Panc1 (cell line): ENCODE results near the gene KMT2B. TPM values are rescaled to one million over a fixed set of nuclear protein-coding genes. Genes with fewer than 3 reads are reported as not detected.

ENCODE experiments used
- ATAC-seq: fragments of 200-7000 bp; cut with Tn5 transposase; 2 replicates; pipeline ENCODE4 v1.9.1; 2020; ENCODE audit warnings: mild to moderate bottlenecking, moderate library complexity
- BruUV-seq: library from RNA; stranded (reverse); fragments of 400-500 nt; replicated peaks from 2 replicates; lab custom pipeline; 2021; lab: Mats Ljungman, UMichigan
- CTCF ChIA-PET: fragments of 300-600 bp; sonication (Branson Sonifier 250); formaldehyde crosslinking; loops from one replicate; lab custom pipeline; 2022; ENCODE audit warnings: antibody characterized with exemption; lab: Charles Lee
- POLR2A ChIA-PET: fragments of 300-600 bp; sonication (Branson Sonifier 250); formaldehyde crosslinking; loops from one replicate; lab custom pipeline; 2022; ENCODE audit warnings: antibody characterized with exemption; lab: Charles Lee
- DNase-seq: peaks from one replicate; pipeline ENCODE4 v3.0.0-alpha.2; 2010; ENCODE audit warnings: low read depth, low spot score
- H3K27ac ChIP-seq: 2 replicates; pipeline ENCODE4 v1.5.1; 2011; ENCODE audit warnings: mild to moderate bottlenecking, low read length, inconsistent platforms
- H3K27me3 ChIP-seq: fragments of 200-500 bp; sonication (Bioruptor generic); 2 replicates; pipeline ENCODE4 v1.6.0; 2014; ENCODE audit warnings: low read length, inconsistent platforms; ENCODE audit not compliant: control insufficient read depth, insufficient read depth
- H3K36me3 ChIP-seq: fragments of 200-500 bp; sonication (Bioruptor generic); 2 replicates; pipeline ENCODE4 v1.5.1; 2014; ENCODE audit warnings: inconsistent platforms, mild to moderate bottlenecking, low read length, moderate library complexity; ENCODE audit not compliant: control insufficient read depth, insufficient read depth
- H3K4me1 ChIP-seq: 2 replicates; pipeline ENCODE4 v1.5.1; 2011; ENCODE audit warnings: inconsistent platforms, mild to moderate bottlenecking, low read length, moderate library complexity; ENCODE audit not compliant: control insufficient read depth, insufficient read depth
- H3K4me3 ChIP-seq, 2 experiments: 2 replicates each; pipeline ENCODE4 v1.5.1; 2011 to 2012; ENCODE audit warnings: low read depth in 2 of 2, low read length in 2 of 2, mild to moderate bottlenecking in 2 of 2, inconsistent platforms in 1 of 2, moderate library complexity in 1 of 2
- H3K9me3 ChIP-seq: fragments of 200-500 bp; sonication (Bioruptor generic); 2 replicates; pipeline ENCODE4 v1.5.1; 2014; ENCODE audit warnings: low read depth, mild to moderate bottlenecking, inconsistent platforms, low read length, moderate library complexity; ENCODE audit not compliant: control insufficient read depth, insufficient read depth
- CTCF ChIP-seq: fragments of 450-650 bp; IDR thresholded peaks from 2 replicates; pipeline ENCODE4 v1.5.1; 2017; ENCODE audit warnings: mild to moderate bottlenecking
- POLR2AphosphoS5 ChIP-seq: IDR thresholded peaks from 2 replicates; pipeline ENCODE4 v1.6.1; 2012; ENCODE audit warnings: mild to moderate bottlenecking, low read depth, low read length, moderate library complexity
- REST ChIP-seq, 2 experiments: IDR thresholded peaks; 2 replicates each; pipeline ENCODE4 v1.6.1; 2011 to 2012; ENCODE audit warnings: low read depth in 2 of 2, control low read depth in 1 of 2, low read length in 1 of 2, mild to moderate bottlenecking in 1 of 2, moderate library complexity in 1 of 2; ENCODE audit not compliant: insufficient read depth in 1 of 2
- SIN3A ChIP-seq: IDR thresholded peaks from 2 replicates; pipeline ENCODE4 v1.6.1; 2012; ENCODE audit warnings: low read depth, mild to moderate bottlenecking, low read length, moderate library complexity, borderline replicate concordance; ENCODE audit not compliant: insufficient read depth
- TCF7L2 ChIP-seq: IDR thresholded peaks from 2 replicates; pipeline ENCODE4 v1.6.1; 2011; ENCODE audit warnings: mild to moderate bottlenecking, low read depth, low read length, inconsistent platforms
- in situ Hi-C: cut with HindIII; loops from 2 replicates; pipeline ENCODE4 v1.10.0; 2016; ENCODE audit warnings: low sequenced_read_pairs, low pct_unique_long_range_greater_than_20kb
- intact Hi-C: fragments of 100-400 bp; cut with micrococcal nuclease; formaldehyde crosslinking; loops from one replicate; pipeline ENCODE4 v1.10.0; 2022; ENCODE audit not compliant: unreplicated experiment
- total RNA-seq: library from RNA; stranded (reverse); gene quantifications from one replicate; pipeline ENCODE4 v1.2.1, GENCODE V29; 2021; ENCODE audit not compliant: unreplicated experiment

The KMT2B gene
- total RNA-seq, 1 experiment from 2014 or later = 68.8 TPM

GRCh38 chr19:35783469-35784434 lies 65.9 kb downstream of the KMT2B start:
- H3K4me1 ChIP-seq = no peaks in the 10 kb centered on the region; the same call in 1 of the 2 replicates

More at GRCh38 chr19:35783469-35784434, 65.9 kb downstream of the KMT2B start:
- Histone ChIP-seq H3K27me3 (no peaks in the 10 kb centered on the region), H3K4me3 (no peak overlapping the region), H3K9me3 (no peaks in the 10 kb centered on the region), H3K36me3 (no peaks in the 10 kb centered on the region), H3K27ac (no peak overlapping the region)
- DNase-seq = no peak
- no peak for ATAC-seq
- TF ChIP-seq TCF7L2 (no peak), CTCF (no peak), SIN3A (no peak), POLR2AphosphoS5 (no peak), REST (IDR thresholded peaks at IDR 0.05; ENCODE audit: insufficient read depth in 1 of 2, low read depth in 2 of 2, low read length in 1 of 2) (no peak)
- POLR2A ChIA-PET = interaction anchor here (0.7 kb wide), 1 partner anchor 72 kb away, joined by 15 read pairs; no protein-coding TSS in a partner anchor
- intact Hi-C loops = no loop called here
- BruUV-seq = no TSS peak
- CTCF ChIA-PET = interaction anchor here (0.6 to 0.7 kb wide), 2 partner anchors 22 to 36 kb away, joined by 4 read pairs; no protein-coding TSS in a partner anchor
- in situ Hi-C loops = no loop called here
